ENCODE measurements around the gene TMEM200B.
A peak's percentile ranks its signal among the peaks of the same experiment; 100 is the strongest.
"Not testable (repeated sequence)": the region's sequence is repeated elsewhere in the genome, so short reads cannot be mapped to it uniquely, and the experiment has no call there.

TMEM200B gene

DNA sequence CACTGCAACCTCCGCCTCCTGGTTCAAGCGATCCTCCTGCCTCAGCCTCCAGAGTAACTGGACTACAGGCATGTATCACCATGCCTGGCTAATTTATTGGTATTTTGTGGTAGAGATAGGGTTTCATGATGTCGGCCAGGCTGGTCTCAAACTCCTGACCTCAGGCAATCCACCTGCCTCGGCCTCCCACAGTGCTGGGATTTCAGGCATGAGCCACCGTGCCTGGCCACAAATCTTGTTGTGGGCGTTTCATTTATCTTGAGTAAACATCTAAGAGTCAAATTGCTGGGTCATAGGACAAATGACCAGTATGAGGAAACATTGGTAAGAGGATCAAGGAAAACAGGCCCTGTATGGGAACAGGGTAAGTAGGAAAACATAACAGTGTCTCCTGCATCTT is 17.9 kb downstream of the TMEM200B start:
- DNase-seq = no peak

DNA sequence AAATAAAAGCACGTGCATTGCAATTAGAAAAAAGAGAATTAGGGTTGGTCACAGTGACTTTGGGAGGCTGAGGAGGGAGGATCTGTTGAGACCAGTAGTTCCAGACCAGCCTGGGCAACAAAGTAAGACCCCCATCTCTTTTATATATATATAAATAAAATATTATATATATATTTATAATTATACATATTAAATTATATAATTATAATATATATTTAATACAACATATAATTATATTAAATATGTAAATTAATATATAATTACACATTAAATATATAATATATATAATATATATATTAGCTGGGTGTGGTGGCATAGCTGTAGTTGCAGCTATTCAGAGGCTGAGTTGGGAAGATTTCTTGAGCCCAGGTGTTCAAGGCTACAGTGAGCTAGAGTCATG is 23.2 kb downstream of the TMEM200B start:
- no peak for DNase-seq

DNA sequence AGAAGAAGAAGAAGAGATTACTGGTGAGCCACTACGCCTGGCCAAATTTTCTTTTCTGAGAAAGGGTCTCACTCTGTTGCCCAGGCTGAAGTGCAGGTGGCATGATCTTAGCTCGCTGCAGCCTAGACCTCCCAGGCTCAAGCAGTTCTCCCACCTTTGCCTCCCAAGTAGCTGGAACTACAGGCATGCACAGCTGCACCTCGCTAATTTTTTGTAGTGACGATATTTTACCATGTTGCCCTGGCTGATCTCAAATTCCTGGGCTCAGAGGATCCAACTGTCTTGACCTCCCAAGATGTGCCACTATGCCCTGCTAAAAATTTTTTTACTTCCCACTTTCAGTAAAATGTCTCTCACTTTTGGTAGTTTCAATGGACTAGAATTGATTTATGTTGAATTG is 24.4 kb downstream of the TMEM200B start:
- DNase-seq = no peak

DNA sequence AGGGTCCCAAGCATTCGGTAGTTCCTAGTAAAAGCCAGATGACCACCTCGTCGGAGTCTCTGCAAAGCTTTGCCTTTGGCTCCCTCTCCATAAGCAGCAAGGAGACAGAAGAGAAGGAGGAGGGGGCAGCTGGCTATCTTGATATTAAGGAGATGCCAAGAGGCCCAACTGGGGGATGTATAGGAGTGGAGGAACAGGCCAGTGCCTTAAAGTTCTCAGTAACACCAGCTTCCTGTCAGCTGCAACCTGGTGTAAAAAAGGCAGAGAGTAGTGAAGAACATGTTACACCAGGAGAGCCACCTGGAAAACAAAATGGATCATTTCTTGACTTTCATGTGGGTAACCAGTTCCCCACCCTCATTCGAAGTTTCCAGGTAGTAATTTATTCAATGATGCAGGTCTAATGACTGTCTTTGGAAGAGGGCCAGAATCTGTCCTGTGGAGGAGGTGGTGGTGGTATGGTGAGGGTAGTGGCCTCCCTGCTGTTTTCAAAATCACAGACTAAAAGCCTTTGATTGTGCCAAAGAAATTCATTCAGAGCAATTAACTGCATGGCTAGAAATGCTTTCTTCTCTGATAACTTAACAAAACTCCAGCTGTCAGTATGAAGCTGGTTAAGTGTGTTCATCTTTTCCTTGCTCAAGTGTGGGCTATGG is 27.3 kb downstream of the TMEM200B start:
- DNase-seq = no peak

DNA sequence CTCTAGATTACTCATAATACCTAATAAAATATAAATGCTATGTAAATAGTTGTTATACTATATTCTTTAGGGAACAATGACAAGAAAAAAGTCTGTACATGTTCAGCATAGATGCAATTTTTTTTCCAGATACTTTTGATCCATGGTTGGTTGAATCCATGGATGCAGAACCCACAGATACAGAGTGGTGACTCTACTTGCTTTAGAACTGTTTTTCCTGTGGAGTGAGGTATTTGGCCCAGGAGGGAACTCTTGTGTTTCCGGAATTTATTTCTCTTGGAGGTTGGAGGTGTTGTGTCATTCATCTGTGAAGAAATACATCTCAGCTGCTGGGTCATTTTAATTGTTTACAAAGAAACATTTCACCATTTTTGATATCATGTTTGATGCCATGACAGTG is 28.7 kb downstream of the TMEM200B start:
- DNase-seq = no peak

DNA sequence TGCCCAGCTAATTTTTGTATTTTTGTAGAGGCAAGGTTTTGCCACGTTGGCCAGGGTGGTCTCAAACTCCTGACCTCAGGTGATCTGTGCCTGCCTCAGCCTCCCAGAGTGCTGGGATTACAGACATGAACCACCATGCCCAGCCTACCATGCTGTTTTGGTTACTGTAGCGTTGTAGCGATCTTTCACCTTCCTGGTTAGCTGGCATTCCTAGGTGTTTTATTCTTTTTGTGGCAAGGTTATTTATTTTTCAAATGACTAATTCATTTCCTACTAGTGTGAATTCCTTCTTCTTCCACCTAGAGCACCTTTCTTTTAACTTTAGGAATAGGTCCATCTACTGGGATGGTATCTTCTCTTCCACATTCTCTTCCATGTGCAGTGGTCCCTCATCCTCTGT is 29.3 kb downstream of the TMEM200B start:
- no peak for DNase-seq

DNA sequence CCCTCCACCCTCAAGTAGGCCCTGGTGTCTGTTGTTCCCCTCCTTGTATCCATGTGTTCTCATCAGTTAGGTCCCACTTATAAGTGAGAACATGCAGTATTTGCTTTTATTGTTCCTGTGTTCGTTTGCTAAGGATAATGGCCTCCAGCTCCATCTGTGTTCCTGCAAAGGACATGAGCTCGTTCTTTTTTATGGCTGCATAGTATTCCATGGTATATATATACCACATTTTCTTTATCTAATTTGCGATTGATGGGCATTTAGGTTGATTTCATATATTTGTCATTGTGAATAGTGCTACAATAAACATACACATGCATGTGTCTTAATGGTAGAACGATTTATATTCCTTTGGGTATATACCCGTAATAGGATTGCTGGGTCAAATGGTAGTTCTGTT is 31.0 kb downstream of the TMEM200B start:
- DNase-seq = not testable (repeated sequence)

DNA sequence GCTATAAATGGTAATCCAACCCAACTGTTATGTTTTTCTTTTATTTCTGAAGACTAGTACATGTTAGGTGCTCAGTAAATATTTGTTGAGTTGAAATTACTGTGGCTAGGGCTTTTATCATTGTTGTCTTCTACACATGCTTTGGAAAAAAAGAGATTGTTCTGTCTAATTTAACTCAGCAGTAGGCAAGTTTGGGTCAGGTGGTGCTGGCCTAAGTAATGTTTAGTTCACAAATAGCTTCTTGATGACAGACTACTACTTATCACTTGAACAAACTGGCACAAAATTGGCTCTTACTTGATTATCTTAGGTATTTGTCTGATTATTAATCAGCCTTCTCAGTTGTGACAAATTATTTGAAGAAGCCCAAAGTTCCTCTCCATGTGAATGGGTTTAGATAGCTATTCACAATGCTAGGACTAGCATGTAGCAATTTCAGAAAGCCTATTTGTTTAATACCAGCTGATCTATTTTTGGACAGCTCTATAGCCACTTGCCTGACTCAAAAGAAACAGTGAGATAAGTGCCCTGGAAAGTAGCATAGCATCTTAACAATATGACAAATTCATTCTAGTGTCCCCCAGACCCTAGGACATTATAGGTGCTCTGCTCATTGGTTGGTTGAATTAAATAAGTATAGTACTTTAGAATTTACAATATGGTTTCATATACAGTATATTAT is 32.6 kb downstream of the TMEM200B start:
- DNase-seq = no peak

DNA sequence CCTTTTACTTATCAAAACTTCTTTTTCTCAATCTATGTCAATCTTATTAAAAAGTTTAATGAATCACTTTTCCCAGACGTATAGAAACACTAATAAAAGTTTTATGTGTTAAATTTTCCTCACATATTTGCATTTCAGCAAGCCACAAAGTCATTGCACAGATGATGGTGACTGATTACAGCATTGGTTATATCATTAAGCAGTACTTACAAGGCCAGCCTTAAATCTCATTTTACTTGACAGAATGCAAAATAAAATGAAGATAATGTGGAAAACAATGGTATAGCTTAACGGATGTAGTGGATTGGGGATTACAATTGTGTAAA is 39.5 kb downstream of the TMEM200B start:
- DNase-seq = peak; percentile 12

DNA sequence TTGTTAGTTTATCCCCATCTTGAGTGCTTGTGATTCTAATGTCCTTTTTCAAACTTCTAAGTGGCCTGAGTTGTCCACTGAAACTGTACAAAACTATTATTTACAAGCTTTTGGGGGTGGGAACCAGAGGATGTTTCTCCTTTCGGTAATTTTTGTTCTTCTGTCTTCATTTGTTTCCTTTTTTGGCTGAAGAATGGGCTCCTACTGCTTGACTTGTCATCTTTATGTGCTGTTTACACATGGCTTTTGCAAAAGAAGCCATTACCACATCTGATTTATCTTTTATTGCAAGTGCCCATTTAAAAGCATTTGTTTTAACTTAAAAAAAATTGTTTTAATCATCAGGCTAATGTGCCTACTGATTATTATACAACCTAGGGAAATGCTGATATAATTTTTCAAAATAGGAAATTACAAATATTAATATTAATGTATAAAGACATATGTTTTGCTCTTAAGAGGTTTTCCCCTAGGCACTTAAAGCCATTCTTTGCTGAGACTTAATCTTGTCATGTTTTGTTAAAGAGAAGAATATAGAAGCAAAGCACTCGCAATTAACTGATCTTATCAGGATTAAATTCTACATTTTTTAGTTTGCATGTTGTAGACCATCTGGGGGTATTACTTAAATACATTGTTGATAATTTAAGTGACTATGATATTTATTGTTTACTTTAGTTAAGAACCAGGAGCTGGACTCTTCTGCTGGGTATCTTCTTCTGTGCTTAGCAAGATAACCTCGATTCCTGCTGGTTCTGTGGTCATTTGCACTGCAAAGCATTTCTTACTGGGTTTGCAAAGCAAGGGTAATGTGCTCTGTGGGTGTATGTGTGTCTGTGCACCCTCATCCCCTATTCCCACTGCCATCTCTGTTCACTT is 40.1 kb downstream of the TMEM200B start:
- DNase-seq = peak; percentile 15

DNA sequence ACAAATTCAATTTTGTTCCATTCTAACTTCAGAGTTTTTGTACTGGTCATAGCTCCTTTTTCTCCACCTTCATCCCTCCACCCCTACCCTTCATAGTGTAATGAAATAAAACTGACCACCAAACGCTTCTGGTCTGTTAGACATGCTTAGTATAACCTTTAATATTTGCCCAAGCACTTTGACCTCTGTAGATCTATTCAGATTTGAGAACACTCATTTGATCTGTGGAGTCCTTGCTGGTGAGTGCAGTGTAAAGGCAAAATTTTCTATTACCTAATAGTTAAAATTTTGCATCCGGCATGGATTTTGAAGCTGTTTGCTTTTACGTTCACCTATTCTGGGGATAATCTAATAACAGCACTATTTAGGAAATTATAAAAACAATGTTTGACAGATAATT is 41.2 kb downstream of the TMEM200B start:
- DNase-seq = no peak

DNA sequence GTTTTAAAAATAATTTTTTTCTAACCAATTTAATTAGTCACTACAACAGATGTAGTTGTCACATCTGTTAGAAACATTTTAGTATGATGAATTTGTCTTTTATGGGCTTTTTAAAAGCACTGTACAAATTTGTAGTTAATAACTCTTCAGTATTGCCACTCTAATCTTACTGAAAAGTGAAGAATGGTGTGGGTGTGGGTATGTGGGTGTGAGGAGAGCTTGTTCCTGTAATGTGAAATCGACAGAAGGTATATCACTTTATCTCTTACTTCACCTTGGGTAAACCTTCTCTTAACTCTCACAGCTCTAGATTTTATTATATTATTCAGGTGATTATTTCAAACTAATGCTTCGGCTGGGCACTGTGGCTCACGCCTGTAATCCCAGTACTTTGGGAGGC is 42.5 kb downstream of the TMEM200B start:
- DNase-seq = no peak

DNA sequence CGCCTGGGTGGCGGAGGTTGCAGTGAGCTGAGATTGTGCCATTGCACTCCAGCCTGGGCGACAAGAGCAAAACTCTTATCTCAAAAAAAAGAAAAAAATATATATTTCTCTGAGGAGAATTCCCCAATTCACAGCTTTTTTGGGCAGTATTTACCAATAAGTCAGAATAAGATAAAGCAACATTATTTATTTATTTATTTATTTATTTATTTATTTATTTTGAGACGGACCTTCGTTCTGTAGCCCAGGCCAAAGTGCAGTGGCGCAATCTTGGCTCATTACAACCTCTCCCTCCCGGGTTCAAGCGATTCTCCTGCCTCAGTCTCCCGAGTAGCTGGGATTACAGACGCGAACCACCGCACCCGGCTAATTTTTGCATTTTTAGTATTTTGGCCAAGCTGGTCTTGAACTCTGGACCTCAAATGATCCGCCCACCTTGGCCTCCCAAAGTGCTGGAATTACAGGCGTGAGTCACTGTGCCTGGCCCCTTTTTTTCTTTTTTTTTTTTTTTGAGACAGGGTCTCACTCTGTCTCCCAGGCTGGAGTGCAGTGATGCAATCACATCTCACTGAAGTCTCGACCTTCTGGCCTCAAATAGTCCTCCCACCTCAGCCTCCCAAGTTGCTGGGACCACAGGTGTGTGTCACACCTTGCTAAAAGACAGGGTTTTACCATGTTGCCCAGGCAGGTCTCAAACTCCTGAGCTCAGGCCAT is 43.6 kb downstream of the TMEM200B start:
- not testable (repeated sequence) for DNase-seq

DNA sequence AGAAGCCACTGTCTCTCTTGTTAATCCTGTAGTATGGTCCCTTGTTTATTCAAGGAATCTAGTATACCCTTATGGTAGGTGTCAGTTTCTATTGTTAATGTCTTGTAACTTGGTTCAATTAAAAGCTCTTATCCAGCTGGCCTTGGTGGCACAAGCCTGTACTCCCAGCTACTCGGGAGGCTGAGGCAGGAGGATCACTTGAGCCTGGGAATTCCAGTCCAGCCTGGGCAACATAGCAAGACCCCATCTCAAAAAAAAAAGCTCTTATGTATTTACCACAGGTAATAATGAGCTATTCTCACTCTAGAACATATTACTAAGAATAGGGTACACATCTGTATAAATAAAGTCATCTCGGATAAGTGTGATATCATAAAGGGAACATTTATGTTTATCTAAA is 46.5 kb downstream of the TMEM200B start:
- DNase-seq = no peak
